ENCODE results near the gene PYGO2.

Gene PYGO2, protein sequence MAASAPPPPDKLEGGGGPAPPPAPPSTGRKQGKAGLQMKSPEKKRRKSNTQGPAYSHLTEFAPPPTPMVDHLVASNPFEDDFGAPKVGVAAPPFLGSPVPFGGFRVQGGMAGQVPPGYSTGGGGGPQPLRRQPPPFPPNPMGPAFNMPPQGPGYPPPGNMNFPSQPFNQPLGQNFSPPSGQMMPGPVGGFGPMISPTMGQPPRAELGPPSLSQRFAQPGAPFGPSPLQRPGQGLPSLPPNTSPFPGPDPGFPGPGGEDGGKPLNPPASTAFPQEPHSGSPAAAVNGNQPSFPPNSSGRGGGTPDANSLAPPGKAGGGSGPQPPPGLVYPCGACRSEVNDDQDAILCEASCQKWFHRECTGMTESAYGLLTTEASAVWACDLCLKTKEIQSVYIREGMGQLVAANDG

DNA sequence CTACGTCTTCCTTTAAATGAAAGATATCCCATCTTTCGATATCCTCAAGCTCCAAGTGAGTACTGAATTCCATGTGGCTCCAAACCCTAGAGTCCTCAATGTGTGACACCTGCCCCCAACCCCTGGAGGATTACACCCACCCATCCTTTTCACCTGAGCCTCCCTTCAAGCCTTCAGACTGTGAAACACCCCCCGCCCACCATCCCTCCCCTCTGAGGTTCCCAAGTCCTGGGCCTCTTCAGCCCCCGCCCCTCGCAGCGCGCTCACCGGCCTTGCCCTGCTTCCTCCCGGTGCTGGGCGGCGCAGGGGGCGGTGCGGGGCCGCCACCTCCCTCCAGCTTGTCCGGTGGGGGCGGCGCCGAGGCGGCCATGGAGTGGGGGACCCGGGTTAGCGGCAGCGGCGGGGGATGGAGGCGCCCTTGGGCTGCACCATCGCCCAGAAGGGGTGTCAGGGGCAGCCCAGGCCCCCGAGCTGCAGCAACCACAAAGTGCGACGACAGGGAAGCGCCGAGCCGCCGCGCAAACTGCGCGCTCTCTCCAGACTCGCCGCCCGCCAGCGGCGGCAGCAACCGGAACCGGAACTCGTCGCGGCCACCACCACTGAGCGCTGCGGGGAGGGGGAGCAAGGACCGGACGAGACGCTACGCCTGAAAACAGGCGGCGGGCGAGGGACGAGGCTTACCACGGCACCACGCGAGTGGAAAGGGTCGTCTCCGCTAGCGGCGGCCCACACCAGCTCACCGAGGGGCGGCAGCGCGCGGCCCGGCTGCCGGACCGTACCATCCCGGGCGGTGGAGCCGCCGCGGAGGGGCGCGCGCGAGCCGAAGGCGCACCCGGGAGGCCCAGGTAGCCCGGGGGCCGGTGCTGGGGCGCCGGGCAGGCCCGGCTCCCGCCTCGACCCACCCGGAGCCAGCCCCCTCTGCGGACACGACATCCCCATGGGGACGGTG lies at the start of gene PYGO2:
Gene PYGO2, minus strand, starts transcription at position 576 of the 949 bp plus-strand sequence. Its CDS starts 206 bp downstream, at position 370.
- DNase-seq, result peak; percentile 58

DNA sequence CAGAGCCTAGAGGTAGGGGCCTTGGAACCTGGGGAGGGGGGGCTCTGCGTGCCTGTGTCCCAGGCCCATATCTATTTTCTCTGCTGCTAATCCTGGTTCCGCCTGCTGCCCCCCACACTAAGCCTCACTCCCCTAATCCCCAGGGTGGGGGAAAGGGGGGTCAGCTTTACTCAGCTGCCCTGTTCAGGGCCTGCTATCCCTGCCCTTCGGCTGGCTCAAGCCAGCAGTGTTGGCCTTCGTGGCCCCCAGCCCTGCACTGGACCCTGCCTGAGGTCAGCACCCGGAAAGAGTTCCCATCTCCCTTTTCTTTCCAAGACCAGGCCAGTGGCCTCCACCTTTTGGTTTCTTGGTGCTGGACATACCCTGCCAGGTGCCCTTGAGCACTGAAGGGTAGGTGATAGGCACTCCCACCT lies 49.4 kb upstream of the PYGO2 start:
- no peak for DNase-seq

GRCh38 chr1:155010211-155010918 lies 48.8 kb upstream of the PYGO2 start:
- no peak for DNase-seq

DNA sequence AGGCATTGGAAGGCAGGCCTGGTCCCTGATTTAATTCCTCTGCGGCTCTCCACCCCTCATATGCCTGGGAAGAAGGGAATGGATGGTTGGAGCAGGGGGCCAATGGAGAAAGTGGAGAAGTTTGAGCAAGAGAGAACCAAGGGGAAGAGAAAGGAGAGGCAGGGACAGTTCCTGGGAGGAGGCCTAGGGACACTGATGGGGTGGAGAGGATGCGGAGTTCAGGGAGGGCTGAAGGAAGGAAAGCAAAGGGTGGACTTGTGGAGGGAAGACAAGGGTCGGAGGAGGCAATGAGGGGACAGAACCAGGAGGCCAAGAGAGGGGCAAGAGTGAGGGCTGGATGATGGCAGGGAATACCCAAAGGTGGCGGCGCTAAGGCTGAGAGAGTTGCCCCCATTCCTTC lies 48.2 kb upstream of the PYGO2 start:
- DNase-seq, result no peak

DNA sequence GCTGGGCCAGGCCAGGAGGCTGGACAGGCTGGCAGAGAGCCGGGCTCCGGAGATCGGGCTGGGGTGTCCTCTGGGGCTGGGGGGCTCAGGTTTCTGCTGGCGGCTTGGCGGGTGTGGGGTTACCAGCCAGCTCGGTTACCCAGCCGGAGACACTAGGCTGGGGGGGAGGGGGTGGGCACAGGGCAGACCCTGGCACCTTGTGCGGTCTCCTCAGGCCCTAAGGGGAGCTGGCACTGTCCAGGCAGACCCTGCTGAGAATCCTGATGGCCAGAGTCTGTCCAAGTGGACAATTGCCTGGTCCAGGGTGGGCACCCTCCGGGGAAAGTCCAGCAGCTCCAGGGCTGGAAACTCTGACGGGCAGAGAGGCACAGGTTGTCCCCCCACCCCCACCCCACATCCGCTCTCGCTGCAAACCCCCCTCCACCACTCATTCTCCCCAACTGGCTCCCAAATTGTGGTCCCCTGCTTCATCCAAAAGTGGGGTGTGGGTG lies 47.7 kb upstream of the PYGO2 start:
- DNase-seq, result no peak

- DNase-seq, result no peak
Measured at GRCh38 chr1:155008015-155008941, 46.7 kb upstream of the PYGO2 start.

- no peak for DNase-seq
Measured at GRCh38 chr1:155007251-155007828, 45.8 kb upstream of the PYGO2 start.

DNA sequence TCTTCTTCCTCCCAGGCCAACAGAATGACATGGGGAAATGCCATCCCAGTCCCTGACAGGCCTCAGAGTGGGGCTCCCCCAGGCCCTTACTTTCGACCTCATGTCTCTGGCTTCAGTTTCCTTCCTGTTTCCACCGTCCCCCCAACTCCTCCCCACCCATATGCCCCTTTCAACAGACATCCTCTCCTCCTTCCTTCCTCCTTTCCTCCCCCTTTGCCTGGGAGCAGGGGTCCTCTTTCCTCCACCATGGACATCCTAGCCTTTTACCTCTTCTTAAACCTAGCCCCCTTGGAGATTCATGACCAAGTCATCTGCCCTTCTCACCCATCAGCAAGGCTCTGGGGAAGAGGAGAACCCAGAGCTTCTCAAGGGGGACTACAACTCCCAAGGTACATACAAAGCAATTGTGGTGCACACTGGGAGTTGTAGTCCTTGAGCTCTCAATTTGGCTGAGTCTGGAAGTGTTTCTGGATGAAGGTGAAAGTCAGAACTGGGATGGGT lies 45.1 kb upstream of the PYGO2 start:
- DNase-seq, result no peak

- DNase-seq, result no peak
Measured at GRCh38 chr1:155005076-155006011, 43.8 kb upstream of the PYGO2 start.

DNA sequence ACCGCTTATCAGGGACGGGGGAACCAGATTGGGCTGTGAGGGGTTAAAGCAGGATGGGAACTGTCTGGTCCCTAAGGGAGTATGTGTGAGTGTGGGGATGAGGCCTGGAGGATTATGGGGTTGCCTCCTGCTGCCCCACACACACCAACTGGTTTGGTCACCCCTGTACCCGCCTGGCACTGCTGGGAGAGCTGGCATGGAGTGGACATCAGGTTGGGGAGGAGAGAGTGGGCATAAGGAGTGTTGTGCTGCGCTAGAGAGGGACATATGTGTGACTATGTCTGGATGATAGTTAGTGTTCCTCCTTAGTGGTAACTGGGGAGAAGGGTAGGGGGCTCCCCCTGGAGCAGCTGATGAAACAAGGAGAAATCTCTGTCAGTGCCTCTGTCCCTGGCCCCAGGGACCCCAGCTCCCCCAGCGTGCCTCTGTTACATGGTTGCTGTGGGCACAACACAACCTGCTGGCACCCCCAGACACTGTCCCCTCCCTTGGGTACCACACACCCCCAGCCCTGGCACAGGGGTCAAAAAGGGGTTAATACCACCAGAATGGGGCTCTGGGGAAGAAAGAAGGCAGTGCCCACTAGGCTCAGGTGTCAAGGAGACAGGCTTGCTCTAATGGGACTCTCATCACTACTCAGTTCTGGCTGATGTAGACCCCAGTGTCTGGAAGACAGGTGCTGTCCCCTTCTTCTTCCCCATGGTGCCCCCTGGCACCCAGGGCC lies 42.9 kb upstream of the PYGO2 start:
- peak; percentile 18 for DNase-seq

GRCh38 chr1:155003766-155004351 lies 42.3 kb upstream of the PYGO2 start:
- DNase-seq, result no peak

GRCh38 chr1:155003227-155003765 lies 41.7 kb upstream of the PYGO2 start:
- peak; percentile 34 for DNase-seq

DNA sequence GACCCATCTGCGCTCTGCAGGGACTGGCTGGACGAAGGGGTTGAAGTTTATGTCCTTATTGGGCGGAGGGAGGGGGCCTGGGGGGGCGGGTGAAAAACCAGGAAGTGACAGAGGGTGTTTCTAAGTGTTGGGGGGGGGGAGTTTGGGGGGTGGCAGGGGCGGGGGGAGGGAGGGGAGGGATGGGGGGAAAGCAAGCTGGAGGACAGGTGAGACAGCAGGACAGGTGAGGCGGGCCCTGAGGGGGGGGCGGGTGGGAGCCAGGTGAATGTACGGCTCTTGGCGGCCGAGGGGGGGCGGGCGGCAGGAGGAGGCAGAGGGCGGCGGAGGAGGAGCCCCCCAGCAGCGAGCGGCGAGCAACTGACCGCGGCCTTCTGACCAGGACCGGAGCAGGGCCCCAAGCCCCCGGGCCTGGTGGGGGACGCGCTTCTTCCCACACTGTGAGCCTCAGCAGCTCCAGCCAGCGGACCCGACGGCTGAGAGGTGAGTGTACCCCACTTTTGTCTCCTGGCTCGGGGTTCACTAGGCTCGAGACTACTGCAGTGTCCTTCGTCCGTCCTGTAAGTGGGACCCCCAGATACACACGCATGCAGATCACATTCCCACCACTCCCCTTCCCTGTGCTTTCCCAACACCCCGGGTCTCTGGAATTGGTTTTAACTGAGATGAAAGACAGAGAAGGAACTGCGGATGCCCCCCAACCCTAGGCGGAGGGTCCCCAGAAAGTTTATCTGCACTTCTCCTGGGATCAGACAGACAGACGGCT lies 41.1 kb upstream of the PYGO2 start, which contains the start of gene ZBTB7B:
Gene ZBTB7B, plus strand, starts transcription at position 339 of the 763 bp plus-strand sequence. CDS start 11,859 bp downstream, outside the sequence.
- peak; percentile 73 for DNase-seq

DNA sequence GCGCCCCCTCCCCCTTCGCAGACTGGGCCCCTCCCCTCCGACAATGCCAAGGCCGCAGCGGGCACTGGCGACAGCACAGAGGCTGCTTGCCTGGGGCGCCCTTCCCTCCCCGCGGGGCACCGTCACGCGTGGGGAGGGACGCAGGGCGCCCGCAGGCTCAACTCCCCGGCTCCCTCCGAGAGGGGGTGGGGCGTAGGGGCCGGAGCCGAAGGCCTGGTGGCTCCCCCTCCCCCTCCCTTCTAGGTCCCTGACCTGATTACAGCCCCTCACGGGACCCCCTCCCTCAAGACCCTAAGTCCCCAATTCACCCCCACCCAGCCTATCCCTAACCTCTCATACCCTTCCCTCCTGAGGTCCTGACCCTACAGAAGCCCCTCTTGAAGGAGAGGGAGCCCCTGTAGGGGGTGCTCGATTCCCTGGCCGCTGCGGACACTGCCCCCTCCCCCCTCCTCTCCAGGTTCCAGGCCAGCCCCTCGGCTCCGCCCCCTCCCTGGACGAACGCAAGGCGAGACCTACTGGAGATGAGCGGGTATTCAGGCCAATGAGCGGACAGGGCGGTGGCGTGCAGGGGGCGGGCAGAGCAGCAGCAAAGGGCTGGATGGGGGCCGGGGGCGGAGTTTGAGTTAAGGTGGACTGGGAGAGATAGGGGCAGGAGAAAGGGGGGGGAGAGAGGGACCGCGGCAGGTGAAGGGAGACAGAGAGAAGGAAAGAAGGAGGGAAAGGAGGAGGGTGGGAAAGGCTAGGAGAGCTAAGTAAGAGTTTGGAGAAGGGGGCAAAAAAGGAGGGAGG lies 40.3 kb upstream of the PYGO2 start:
- peak; percentile 98 for DNase-seq

DNA sequence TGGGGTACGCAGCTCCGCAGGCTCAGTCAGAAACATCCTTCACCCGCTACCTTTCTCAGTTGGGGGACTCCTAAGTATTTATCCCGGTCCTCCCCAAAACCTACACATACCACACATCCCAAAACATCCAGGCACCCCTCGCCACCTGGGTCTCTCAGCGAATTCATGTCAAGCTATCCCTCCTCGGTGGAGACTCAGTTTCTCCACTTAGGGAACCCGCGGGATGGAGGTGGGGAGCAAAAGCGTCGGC lies 39.8 kb upstream of the PYGO2 start:
- DNase-seq, result no peak

GRCh38 chr1:155000726-155001424 lies 39.3 kb upstream of the PYGO2 start:
- peak; percentile 86 for DNase-seq

GRCh38 chr1:155000411-155000725 lies 38.8 kb upstream of the PYGO2 start:
- DNase-seq, result no peak

Data from NCI-H2107 (cell line).